Measurements from ENCODE around the gene RAPGEF5.

The RAPGEF5 gene

DNA sequence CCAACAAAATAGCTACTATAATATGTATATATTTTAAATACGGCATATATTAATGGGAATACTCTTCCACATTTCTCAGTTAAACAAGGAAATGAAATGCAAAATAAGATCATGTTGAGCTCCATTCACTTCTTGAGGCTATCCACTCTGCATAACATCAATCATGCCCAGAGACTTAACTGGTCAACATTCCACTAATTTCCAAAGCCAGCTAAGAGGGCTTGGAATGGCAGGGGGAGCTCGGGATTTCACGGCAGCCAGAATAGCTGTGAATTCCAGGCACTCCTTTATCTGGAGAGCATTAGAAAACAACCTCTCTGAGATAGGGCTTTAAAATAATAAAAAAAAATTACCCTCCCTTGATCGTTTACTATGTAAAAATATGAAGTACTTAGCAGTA is 216.4 kb downstream of the RAPGEF5 start:
- no peak for DNase-seq

DNA sequence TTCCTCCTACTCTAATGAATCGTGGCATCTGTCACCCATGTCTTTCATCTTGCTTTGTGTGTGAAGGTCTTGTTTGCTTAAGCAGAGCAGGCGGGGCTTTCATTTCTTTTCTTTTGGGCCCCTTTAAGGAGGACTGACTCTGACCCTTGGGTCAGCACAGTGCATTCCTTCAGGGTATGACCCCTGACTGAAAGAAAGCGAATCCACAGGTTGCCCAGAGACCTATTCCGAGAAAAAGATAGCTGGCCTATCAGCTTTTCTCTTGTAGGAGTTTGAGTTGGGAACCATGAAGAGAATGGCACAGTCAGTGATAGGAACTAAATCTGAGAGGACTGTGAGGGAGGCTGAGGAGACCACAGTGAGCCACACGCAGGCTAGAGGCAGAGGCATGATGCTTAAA is 218.1 kb downstream of the RAPGEF5 start:
- no peak for DNase-seq

DNA sequence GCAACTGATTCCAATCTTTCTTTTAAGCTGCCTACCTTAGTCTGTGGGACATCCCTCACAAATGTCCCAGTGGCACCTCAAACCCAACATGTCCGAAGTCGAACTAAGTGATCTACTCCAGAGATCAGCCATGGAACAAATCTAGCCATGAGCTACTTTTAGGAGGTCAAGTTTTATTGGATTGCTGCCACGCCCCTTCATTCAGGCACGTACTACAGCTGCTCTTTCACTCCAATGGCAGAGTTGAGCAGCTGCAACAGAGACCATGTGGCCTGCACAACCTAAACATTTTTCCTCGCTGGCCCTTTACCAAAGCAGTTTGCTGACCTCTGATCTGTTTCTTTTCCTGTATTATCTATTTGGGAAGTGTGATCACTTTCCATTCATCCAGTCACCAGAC is 218.8 kb downstream of the RAPGEF5 start:
- no peak for DNase-seq

DNA sequence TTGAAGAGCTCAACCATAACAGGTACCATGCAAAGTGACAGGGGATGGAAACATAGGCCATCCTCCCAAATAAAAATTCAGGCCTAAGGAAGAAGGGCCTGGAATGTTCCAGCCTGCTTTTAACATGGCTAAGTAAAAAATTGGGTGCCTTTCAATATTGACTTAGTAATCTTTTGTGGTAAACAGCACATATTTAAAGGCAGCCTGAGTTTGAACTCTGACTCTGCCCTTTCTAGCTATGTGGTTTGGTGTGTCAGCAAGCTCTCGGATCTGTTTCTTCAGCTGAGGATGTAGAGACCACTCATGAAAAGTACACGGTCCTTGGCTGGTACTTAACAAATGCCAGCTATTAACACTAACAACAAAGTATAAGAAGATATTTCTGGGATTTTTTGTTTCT is 219.5 kb downstream of the RAPGEF5 start:
- DNase-seq = no peak

DNA sequence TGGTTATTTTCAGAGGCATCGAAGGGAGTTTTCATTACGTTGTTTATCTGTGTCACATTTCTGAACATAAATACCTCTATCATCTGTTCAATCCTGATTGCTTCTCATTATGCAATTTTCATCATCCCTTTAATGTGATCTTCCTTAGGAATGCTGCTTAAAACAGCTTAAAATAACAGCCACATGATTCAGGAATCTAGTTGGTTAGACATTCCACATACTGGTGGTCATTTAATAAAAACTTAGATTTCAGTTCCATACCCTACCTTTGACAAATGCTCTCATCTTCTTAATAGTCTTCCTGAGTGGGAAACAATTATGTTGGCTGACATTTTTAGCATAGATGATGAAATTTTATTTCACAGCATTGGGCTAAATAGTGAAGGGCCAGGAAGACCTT is 219.9 kb downstream of the RAPGEF5 start:
- DNase-seq = no peak

DNA sequence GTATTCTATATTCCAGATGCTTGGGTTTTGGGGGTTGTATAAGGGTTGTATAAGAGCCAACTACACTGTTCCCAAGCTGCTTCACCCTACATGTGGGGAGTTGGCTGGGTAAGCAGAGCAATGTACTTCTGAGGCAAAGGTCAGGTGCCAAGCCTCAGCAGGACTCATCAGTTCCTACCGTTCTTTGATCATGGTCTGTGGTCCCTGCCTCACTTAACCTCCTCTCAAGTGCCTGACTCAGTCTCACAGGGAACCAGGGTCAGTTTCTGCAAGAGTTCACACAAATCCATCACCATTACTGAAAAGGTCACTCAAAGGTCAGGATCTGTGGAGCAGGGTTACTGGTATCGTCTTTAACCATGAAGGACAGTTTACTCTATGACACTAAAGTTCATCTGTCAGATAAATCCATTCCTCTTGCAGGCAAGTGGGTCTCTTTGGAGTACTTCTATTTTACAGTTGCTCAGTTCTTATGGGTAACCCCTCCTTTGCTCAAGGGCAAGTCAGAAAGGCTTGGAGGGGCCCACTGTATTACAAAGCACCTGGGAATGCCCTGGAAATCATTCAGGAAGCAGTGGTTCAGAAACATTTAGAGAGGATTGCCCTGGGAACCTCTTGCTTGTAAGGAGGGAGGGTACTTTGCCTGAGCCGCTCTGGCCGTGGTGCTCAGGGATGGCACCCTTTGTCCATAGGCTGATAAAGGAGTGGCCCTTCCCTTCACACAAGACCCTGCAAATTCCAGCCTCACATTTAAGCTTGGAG is 227.0 kb downstream of the RAPGEF5 start:
- no peak for DNase-seq

DNA sequence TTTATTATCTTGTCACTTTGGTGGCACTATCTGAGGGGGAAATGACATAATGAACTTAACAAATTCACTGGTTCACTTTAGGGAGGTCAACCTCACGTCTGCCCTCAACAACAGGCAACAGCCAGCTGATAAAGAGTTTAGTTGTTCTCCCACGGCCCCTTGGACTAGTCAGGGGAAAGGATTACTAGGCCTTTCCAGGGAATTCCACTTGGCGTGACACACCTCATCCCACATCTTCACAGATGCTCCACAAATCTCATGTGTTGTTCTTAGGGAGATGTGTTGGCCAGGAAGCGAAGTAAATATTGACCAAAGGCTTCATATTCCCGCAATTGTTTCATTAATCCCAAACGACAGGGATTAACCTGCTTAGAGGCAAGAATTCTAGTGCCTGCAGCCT is 227.8 kb downstream of the RAPGEF5 start:
- DNase-seq = no peak

DNA sequence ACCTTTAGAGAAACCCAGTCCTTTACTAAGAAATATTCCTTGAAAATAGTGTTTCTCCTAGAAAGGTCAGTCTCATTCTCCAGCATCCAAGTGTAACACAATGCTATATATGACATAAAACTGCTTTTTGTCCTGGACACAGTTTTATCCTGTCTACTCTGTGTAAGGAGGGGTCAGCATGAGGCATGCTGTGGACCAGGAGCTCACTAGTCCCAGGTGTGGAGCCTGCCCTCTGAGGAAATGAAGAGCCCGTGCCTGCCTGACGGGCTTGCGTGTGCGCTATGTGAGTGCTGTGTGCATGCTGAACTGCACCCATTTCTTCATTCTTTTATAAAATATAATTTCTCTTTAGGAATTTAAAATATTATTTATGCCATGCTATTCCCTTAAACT is 228.4 kb downstream of the RAPGEF5 start:
- no peak for DNase-seq

DNA sequence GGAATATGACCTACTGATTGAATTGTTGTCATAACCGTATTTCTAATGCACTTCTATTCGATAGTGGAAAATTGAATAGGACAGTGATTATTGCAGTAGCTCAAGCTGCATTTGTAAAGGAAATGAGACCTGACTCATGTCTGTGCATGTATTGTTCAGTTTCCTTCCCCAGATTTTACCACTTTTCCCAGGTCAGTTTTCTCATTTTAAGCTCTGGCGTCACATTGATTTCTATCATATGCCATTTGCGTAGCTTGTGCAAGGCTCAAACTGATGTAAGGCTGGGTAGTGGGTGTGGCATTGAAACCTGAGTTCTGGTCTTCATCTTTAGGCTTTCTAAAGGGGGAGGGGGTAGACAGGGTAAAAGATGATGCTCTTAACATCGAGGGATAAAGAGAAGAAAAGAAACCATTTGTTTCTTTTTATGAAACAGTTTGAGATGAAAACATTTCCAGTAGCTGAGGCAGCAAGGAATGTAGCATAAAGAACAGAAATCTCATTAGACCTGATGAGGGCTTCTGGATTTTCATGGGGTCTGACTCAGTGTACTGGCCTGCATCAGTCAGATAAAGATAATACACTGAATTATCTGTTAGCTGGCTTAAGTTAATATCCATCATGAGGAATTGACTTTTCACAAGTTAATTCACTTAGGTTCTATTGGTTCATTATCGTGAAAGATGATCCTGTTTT is 229.0 kb downstream of the RAPGEF5 start:
- DNase-seq = no peak

DNA sequence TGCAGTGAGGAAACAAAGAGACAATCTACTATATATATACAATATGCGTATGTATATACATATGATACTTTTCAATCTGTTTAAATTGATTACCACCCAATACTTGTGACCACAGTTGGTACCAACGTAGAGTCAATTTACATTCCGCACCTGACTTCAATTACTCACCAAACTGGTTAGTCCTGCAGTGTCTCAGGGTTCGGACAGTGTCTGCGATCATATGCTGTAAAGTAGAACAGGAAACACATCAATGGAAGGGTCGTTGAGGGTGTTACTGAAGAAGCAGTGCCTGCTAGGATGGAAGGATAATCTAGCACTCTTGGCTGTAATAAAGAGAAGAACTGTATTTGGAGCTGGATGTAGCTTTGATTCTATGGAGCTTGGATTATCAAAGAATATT is 231.5 kb downstream of the RAPGEF5 start:
- peak; percentile 24 for DNase-seq

DNA sequence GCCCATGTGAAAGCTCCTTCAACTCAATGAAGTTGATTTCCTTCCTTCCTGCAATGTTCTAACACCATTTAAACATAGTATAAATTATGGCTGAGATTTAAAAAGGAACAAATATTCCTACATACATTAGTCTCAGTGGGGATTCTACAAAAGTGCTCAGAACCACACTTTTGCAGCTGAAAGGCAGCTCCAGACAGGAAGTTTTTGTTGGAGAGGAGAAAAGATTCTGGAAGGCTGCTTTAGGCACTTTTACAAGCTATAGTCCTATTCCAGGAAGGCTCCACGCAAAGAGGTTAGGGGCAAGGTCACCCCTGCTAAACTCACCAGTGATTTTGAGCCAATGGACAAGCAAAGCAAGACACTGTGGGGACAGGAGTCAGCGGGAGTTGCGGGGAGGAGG is 232.0 kb downstream of the RAPGEF5 start:
- DNase-seq = no peak

DNA sequence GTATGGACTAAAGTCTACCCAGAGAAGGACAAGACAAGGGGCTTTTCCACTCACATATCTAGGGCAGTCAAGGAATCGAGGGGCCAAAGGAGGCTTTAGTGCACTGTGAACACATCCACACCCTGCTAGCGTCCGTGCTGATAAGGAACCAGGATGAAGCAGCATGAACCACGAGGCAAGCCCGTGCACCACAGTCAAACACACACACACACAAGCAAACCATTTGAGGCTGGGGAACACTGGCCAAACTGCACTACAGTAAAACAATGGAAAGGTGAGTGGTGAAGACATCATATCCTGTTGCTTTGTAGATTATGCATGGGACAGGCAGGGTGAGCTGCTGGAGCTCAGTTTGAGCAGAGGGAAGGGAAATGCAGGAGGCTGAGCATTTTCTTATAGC is 233.8 kb downstream of the RAPGEF5 start:
- DNase-seq = no peak

DNA sequence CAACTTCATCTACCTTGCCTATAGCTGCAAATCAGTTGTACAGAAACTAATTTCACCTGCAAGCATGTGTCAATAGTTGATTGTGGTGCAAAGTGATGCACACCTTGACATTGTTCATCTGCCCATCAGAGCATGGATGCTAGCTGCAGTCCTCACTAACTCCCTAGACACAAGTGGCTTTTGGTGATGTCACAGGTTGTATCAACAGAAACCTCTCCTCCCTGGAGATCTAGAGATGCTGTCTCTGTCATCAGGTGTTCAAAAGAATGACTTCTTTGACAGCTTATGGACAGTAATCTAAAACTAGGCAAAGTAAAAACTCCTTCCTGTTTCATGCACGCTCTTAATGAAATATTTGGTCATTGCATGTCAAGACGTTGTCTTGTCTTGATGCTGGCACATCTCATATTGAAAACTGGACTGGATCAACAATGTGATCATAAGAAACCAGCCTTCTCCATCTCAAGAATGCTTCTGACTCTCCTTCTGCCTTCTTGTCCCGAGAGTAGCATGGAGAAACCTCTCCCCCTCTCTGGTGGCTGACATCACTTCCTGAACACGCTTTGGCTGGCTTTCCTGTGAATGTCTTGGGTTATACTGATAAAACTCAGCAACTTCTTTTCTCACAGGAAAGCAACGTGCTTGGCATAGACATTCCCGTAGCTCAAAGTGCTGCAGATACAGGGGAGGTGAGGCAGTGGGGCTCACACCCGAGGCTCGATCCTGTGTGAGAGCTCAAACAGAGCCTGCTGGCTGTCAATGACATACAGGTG is 235.1 kb downstream of the RAPGEF5 start:
- no peak for DNase-seq

DNA sequence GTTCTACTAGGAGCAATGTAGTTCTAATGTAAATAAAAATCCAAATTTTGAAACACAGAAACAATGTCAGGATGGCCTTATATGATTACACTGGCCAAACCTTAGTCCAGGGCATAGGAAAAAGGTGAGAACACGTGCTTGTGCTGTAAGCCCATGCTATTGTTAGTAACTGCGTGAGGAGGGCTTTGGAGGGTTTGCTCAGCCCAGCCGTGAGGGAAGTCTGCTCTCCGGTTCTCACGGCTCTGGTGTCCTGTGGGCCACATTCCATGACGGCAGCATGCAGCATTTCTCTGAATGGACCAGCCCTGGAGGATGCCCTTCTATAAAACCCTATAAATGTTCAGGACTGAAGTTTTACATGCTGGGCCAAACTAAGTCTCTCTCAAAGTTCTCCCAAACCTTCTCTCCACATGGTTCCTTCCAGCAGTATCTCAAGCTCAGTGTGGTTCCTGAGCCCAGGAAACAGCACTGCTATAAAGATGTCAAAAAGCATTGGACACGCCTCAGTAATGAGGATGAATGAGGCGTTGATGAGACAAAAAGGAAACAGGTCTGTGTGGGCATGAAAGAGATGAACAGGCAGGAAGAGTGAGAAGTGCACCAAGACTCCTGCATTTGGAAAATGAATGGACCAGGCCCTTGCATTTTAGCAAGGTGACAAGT is 236.4 kb downstream of the RAPGEF5 start:
- no peak for DNase-seq

DNA sequence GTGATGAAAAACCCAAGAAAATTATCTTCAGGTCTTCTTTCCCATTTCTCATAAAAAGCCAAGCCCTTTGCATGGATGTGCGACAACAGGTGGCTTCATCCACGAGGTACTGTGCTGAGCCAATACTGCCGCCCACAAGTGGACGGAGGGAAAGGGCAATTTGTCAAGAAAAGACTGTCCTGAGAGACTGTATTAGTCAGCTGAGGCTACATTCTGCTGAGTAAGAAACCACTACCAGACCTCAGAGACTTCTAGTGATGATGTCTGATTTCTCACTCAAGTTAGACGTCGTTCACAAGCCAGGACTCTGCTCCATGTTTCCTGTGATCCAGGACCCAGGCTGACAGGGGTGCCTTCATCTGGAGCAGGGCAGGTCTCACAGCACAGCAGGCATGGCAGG is 239.7 kb downstream of the RAPGEF5 start:
- no peak for DNase-seq

DNA sequence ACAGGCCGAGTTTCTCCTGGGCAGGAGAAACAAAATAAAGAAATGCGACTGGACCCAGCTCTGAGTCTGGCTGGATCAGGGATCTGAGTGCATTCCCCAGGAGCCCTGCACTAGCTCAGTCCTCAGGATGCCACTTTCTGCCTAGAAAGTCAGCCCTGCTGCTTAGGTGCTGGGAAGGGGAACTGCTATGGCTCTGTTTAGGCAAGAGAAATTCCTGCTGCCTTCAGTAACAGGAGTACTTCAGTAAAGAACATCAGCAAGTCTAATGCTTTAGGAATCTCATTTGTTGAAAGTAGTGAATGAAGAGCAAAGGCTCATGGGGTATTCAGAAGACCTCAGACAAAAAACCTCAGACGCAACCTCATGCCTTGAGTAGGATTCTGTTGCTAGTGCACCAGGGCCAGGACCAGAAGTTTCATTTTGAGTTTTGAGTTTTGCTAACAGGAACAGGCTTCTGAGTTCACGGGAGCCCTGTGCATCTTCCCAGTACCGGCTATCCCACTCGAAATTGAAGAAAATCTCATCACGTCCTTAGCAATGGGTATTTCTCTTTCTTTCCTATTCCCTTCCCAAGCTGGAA is 240.4 kb downstream of the RAPGEF5 start:
- no peak for DNase-seq

DNA sequence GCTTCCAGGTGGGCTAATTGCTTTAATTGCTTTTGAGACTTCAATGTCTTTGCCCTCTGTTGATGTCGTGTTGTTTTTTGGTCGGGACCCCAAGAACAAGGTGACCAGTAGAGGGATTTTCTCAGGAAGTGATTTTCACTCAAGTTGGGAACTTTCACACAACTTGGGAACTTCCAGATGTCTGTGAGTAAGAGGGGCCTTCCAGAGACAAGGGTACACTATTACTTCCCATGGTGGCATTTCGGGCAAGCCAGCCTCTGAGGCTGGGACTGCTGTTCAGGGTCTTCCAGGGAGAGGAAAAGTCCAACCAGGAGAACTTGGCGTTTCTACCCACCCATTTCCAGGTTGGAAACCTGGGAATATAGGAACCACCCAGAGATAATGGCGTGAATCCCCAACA is 241.3 kb downstream of the RAPGEF5 start:
- no peak for DNase-seq

DNA sequence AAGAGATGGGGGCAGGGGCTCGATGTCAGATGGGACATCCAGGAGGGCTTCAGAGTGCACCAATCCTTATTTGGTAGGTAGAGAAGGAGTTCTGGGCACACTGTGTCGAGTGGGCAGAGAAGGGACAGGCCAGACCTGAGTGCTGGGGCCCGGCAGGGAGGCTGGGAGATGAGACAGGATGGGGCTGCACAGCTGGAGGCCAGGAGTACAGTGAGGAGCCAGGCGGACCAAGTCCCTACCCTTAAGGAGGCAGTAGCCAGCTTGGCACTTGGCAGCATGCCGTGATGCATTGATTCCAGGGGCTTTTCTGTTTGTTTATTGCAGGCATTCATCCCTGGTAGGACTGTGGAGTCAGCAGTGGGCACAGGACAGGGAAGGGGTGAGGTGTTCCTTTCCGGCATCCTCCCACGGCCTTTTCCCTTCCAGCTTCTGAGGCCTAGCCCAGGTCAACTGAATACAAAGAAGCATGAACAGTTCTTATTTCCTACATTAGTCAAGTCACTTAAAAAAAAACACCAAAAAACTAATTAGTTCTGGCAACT is 242.4 kb downstream of the RAPGEF5 start:
- no peak for DNase-seq

DNA sequence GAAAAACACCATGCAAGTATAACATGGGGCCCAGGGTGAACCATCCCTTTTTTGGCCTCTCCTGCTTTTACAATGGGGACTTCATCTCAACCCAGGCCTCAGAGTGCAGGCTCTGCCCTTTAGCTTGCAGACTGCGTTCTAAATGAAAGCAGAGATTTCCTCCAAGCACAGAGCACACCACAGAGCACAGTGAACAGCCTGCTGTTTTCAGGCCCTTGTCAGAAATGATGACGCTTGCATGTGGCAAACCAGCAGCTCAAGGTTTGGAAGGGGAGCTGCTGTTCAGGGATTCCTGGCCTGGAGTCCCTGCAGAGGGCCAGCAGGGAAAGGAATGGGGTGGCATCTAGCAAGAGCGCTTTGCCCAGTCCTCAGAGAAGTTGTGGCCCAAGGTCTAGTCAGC is 243.9 kb downstream of the RAPGEF5 start:
- DNase-seq = no peak

DNA sequence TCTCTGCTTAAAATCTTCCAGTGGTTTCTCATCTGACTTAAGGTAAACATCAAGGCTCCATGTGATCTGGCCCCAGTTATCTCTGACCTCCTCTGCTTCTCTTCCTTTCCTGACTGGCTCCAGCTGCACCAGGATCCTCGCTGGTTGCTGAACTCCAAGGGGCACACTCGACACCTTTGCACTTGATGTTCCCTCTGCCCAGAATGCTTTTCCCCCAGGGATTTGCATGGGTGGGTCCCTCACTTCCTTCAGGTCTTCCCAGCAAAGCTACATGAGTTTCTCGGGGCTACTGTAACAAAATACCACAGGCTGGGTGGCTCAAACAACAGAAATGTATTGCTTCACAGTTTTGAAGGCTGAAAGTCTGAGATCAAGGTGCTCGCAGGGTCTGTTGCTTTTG is 245.3 kb downstream of the RAPGEF5 start:
- DNase-seq = no peak

DNA sequence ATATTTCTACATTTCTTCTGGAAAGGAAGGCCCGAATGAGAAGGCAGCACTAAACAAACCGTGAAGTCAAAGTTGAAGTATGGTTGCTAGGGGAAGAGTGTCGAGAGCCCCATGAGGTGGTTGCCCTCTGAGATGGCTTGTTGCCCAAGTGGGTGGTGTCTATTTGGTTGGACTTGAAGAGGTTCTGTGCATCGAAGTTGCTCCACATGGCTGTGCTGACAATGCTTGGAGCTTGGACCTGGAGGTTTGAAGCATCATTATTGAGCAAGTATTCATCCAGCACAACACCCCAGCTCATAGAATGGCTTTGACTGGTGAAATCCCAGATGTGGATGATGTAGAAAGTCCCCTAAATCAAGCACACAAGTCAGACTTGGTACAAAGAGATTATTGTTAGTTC is 246.1 kb downstream of the RAPGEF5 start:
- no peak for DNase-seq

DNA sequence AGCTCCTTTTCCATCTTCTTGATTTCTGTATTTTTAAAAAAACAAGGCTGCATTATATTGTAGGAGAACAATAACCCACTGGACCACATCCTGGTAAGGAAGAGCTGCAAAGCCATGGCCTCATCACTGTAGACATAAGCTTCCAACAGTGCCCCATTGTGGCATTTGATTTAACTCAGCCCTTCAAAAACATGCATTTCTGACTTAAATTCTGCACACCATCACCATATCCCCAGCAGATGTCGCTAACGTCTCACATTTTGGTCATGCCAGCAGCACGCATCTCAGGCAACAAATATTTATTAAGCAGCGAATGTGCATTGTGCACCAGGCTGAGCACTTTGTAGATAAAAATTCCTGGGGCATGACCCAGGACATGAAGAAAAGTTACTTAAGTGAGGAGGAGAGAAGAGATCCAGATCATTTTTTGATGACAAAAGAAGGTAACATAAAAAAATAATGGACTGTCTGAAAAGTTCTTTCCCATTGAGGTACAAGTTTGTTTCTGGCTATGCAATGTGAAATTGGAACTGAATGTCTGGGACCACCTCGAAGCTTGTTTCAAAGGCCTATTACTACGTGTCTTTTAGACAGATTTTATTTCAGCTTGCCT is 246.6 kb downstream of the RAPGEF5 start:
- peak; percentile 46 for DNase-seq
